Cardiac muscle cell (in vitro differentiated cells and primary cell): Measurements from ENCODE around the gene PIK3R5. TPM values are rescaled to one million over a fixed set of nuclear protein-coding genes. Genes with fewer than 3 reads are reported as not detected.

Source experiments
- DNase-seq, 2 donors: peaks; one replicate each; pipeline versions ENCODE4 v3.0.0 to v3.0.0-alpha.2; 2010 to 2017; ENCODE audit warnings: low read depth in 1 of 2, low spot score in 1 of 2
- H3K27ac ChIP-seq: fragments of 200-600 bp; sonication (generic); 2 replicates; pipeline ENCODE4 v1.5.1; 2016
- H3K27me3 ChIP-seq: fragments of 200-600 bp; sonication (generic); 2 replicates; pipeline ENCODE4 v1.6.0; 2016; ENCODE audit warnings: control low read depth
- H3K36me3 ChIP-seq: fragments of 200-600 bp; sonication (generic); 2 replicates; pipeline ENCODE4 v1.5.1; 2016; ENCODE audit warnings: control low read depth
- H3K4me1 ChIP-seq: fragments of 200-600 bp; sonication (generic); 2 replicates; pipeline ENCODE4 v1.8.1; 2017; ENCODE audit warnings: low read depth, mild to moderate bottlenecking, mixed run types
- H3K4me3 ChIP-seq: fragments of 200-600 bp; sonication (generic); 2 replicates; pipeline ENCODE4 v1.5.1; 2016; ENCODE audit warnings: mild to moderate bottlenecking
- H3K9me3 ChIP-seq: fragments of 200-600 bp; sonication (generic); 2 replicates; pipeline ENCODE4 v1.5.1; 2017; ENCODE audit warnings: low read depth, mild to moderate bottlenecking, control low read depth
- CTCF ChIP-seq: IDR thresholded peaks from 2 replicates; pipeline ENCODE4 v1.5.1; 2012; ENCODE audit warnings: low read depth, mild to moderate bottlenecking, low read length
- polyA plus RNA-seq: library from polyadenylated mRNA; unstranded; fragments of >200 nt; fragmentation: Nextera tagmentation; extraction: Ambion mirVana; gene quantifications from 2 replicates; pipeline ENCODE4 v1.2.1, GENCODE V29; 2016
- total RNA-seq: library from RNA; depleted of rRNA; stranded (reverse); fragments of >200 nt; gene quantifications from 2 replicates; pipeline ENCODE4 v1.2.3, GENCODE V29; 2016

The PIK3R5 gene
- total and polyA plus RNA-seq, 2 experiments from 2014 or later = 0.09 to 0.38 TPM

- H3K36me3 ChIP-seq = no peaks in the 10 kb centered on the region
- H3K4me1 ChIP-seq = no peaks in the 10 kb centered on the region
- no peak overlapping the region for H3K4me3 ChIP-seq
- no peak for DNase-seq
- no peak for TF ChIP-seq CTCF
- no peak overlapping the region for H3K27ac ChIP-seq
- H3K9me3 ChIP-seq = no peaks in the 10 kb centered on the region
- H3K27me3 ChIP-seq = peaks cover 97% of the 10 kb centered on the region
Measured at GRCh38 chr17:9007052-9007714, 41.7 kb upstream of the PIK3R5 start.

- DNase-seq = no peak
- no peak for TF ChIP-seq CTCF
- Histone ChIP-seq H3K4me3 (no peak overlapping the region), H3K27ac (no peak overlapping the region), H3K27me3 (peaks cover 100% of the 10 kb centered on the region), H3K36me3 (no peaks in the 10 kb centered on the region), H3K9me3 (no peaks in the 10 kb centered on the region), H3K4me1 (no peaks in the 10 kb centered on the region)
Measured at GRCh38 chr17:9006175-9006767, 40.8 kb upstream of the PIK3R5 start.

GRCh38 chr17:9004961-9005285 is 39.4 kb upstream of the PIK3R5 start:
- no peak for TF ChIP-seq CTCF
- no peak for DNase-seq
- H3K27me3 ChIP-seq = peaks cover 100% of the 10 kb centered on the region
- H3K4me1 ChIP-seq = no peaks in the 10 kb centered on the region
- H3K36me3 ChIP-seq = no peaks in the 10 kb centered on the region
- H3K27ac ChIP-seq = no peak overlapping the region
- no peak overlapping the region for H3K4me3 ChIP-seq
- H3K9me3 ChIP-seq = no peaks in the 10 kb centered on the region

GRCh38 chr17:9004132-9004960 is 38.8 kb upstream of the PIK3R5 start:
- H3K27me3 ChIP-seq = peaks cover 100% of the 10 kb centered on the region
- H3K9me3 ChIP-seq = no peaks in the 10 kb centered on the region
- H3K36me3 ChIP-seq = no peaks in the 10 kb centered on the region
- no peaks in the 10 kb centered on the region for H3K4me1 ChIP-seq
- DNase-seq = no peak
- TF ChIP-seq CTCF = no peak
- H3K27ac ChIP-seq = no peak overlapping the region
- H3K4me3 ChIP-seq = peak overlapping the region; percentile 9

- no peaks in the 10 kb centered on the region for H3K9me3 ChIP-seq
- no peaks in the 10 kb centered on the region for H3K4me1 ChIP-seq
- no peak for TF ChIP-seq CTCF
- no peak overlapping the region for H3K27ac ChIP-seq
- peaks cover 100% of the 10 kb centered on the region for H3K27me3 ChIP-seq
- DNase-seq = no peak
- H3K4me3 ChIP-seq = peak overlapping the region; percentile 28
- H3K36me3 ChIP-seq = no peaks in the 10 kb centered on the region
Measured at GRCh38 chr17:9003355-9004131, 38.0 kb upstream of the PIK3R5 start.
